SK-N-MC (cell line): ENCODE measurements around the gene NKD2.

Experiments
- EZH2 ChIP-seq: fragments of 200-600 bp; sonication (generic); IDR thresholded peaks from one replicate; pipeline ENCODE4 v1.6.1; 2017; ENCODE audit warnings: antibody characterized with exemption
- POLR2AphosphoS5 ChIP-seq: IDR thresholded peaks from 2 replicates; pipeline ENCODE4 v1.6.1; 2012; ENCODE audit warnings: mild to moderate bottlenecking, low read depth, low read length, borderline replicate concordance

- TF ChIP-seq EZH2 (no peak), POLR2AphosphoS5 (no peak)
Measured at GRCh38 chr5:1041225-1042143, 32.9 kb downstream of the NKD2 start.
